Measurements from ENCODE around the gene YPEL5. TPM values are rescaled to one million over a fixed set of nuclear protein-coding genes. Genes with fewer than 3 reads are reported as not detected.

Gene YPEL5
- polyA plus RNA-seq, 2 of the 4 experiments (the other 2 are of a cell fraction) = 45.6 to 89.6 TPM

- no peak for ATAC-seq
- WGBS (ENCODE audit: missing lambda C conversion rate) = 77% methylated on average over 13 of the region's 13 CpGs
- FAIRE-seq = no peak
- DNase-seq (ENCODE audit: low read depth in 1 of 2, low spot score in 1 of 2) = no peak
- Histone ChIP-seq H3K4me3 (no peak overlapping the region), H3K9me3 (no peaks in the 10 kb centered on the region), H3K27ac (no peak overlapping the region), H3K4me2 (no peak overlapping the region), H3K4me1 (peaks cover 2% of the 10 kb centered on the region; the same call in 2 of the 3 replicates)
- ChIA-PET POLR2A (no interaction called here), CTCF (interaction anchor here (0.6 to 1.2 kb wide), 3 partner anchors 257 to 672 kb away, joined by 3 to 5 read pairs (median 3); no protein-coding TSS in a partner anchor)
- TF ChIP-seq RAD21 (conservative IDR thresholded peaks at IDR 0.05 in 1 of 2, IDR thresholded peaks at IDR 0.05 in 1 of 2) (no peak), POLR2AphosphoS2 (conservative IDR thresholded peaks at IDR 0.05; ENCODE audit: low read length) (no peak), ATOH8 (CRISPR knock-in tag; IDR thresholded peaks at IDR 0.05; ENCODE audit: low read depth) (no peak), USF2 (IDR thresholded peaks at IDR 0.05) (no peak), PBX3 (IDR thresholded peaks at IDR 0.05) (no peak), CBX8 (IDR thresholded peaks at IDR 0.05) (no peak), POLR2A (IDR thresholded peaks at IDR 0.05; ENCODE audit: low read length) (no peak), E2F6 (IDR thresholded peaks at IDR 0.05; ENCODE audit: borderline replicate concordance, low read depth) (no peak), HDAC2 (IDR thresholded peaks at IDR 0.05) (no peak), MAFK (IDR thresholded peaks at IDR 0.05; ENCODE audit: partially characterized antibody) (no peak), JUN (IDR thresholded peaks at IDR 0.05) (no peak), SREBF2 (IDR thresholded peaks at IDR 0.05) (no peak), ESRRA (IDR thresholded peaks at IDR 0.05; ENCODE audit: borderline replicate concordance, low read length) (no peak)
Observed at GRCh38 chr2:30190637-30191036, 43.8 kb downstream of the YPEL5 start.

GRCh38 chr2:30191107-30191506, 44.3 kb downstream of the YPEL5 start:
- ATAC-seq = no peak
- H3K4me3 ChIP-seq = no peak overlapping the region
- CTCF ChIA-PET = interaction anchor here (0.6 to 2.0 kb wide), 4 partner anchors 26 to 672 kb away, joined by 3 to 9 read pairs (median 4); no protein-coding TSS in a partner anchor
- 89% methylated on average over 10 of the region's 10 CpGs for WGBS (ENCODE audit: missing lambda C conversion rate)
- POLR2A ChIA-PET = interaction anchor here (0.6 kb wide), 1 partner anchor 150 kb away, joined by 8 read pairs; no protein-coding TSS in a partner anchor
- DNase-seq (ENCODE audit: low read depth in 1 of 2, low spot score in 1 of 2) = no peak
- no peaks in the 10 kb centered on the region for H3K4me1 ChIP-seq
- H3K4me2 ChIP-seq = no peak overlapping the region
- TF ChIP-seq POLR2A (IDR thresholded peaks at IDR 0.05; ENCODE audit: low read length) (no peak), EHMT2 (IDR thresholded peaks at IDR 0.05; ENCODE audit: low read depth) (no peak)
- no peak overlapping the region for H3K27ac ChIP-seq
- H3K9me3 ChIP-seq = no peaks in the 10 kb centered on the region
- FAIRE-seq = no peak

- ChIA-PET CTCF (interaction anchor here (1.0 to 2.0 kb wide), 5 partner anchors 26 to 671 kb away, joined by 3 to 9 read pairs (median 4); no protein-coding TSS in a partner anchor), POLR2A (no interaction called here)
- ATAC-seq (no peak), FAIRE-seq (no peak), DNase-seq (ENCODE audit: low read depth in 1 of 2, low spot score in 1 of 2) (no peak)
- no peak overlapping the region for H3K27ac ChIP-seq
- no peaks in the 10 kb centered on the region for H3K9me3 ChIP-seq
- no peak overlapping the region for H3K4me2 ChIP-seq
- 71% methylated on average over 7 of the region's 7 CpGs for WGBS (ENCODE audit: missing lambda C conversion rate)
- H3K4me1 ChIP-seq = no peaks in the 10 kb centered on the region
- H3K4me3 ChIP-seq = no peak overlapping the region
- TF ChIP-seq CHD4 (IDR thresholded peaks at IDR 0.05; ENCODE audit: borderline replicate concordance) (no peak), EHF (CRISPR knock-in tag; IDR thresholded peaks at IDR 0.05) (no peak), RAD21 (conservative IDR thresholded peaks at IDR 0.05 in 1 of 2, IDR thresholded peaks at IDR 0.05 in 1 of 2) (no peak), MYC (IDR thresholded peaks at IDR 0.05; ENCODE audit: borderline replicate concordance, low read length) (no peak), JUNB (IDR thresholded peaks at IDR 0.05) (no peak), CHD2 (IDR thresholded peaks at IDR 0.05; ENCODE audit: low read length, partially characterized antibody) (no peak), KDM5A (IDR thresholded peaks at IDR 0.05) (no peak), EP300 (IDR thresholded peaks at IDR 0.05) (no peak), ZNF302 (CRISPR knock-in tag; IDR thresholded peaks at IDR 0.05) (no peak), HEYL (CRISPR knock-in tag; IDR thresholded peaks at IDR 0.05) (no peak), NFE2L2 (conservative IDR thresholded peaks at IDR 0.05; ENCODE audit: low read length) (no peak), EHMT2 (IDR thresholded peaks at IDR 0.05; ENCODE audit: low read depth) (no peak), CBX2 (IDR thresholded peaks at IDR 0.05; ENCODE audit: borderline replicate concordance, low read depth) (no peak), HOXA7 (CRISPR knock-in tag; IDR thresholded peaks at IDR 0.05) (no peak), MAX (IDR thresholded peaks at IDR 0.05) (no peak), ELK1 (IDR thresholded peaks at IDR 0.05; ENCODE audit: low read depth, low read length) (no peak), ATOH8 (CRISPR knock-in tag; IDR thresholded peaks at IDR 0.05; ENCODE audit: low read depth) (no peak), RNF2 (IDR thresholded peaks at IDR 0.05; ENCODE audit: borderline replicate concordance, low read depth) (no peak), FOSL2 (IDR thresholded peaks at IDR 0.05) (no peak), FOSL2 (CRISPR knock-in tag; IDR thresholded peaks at IDR 0.05) (no peak)
Observed at GRCh38 chr2:30191819-30192271, 45.0 kb downstream of the YPEL5 start.
